Neural cell (in vitro differentiated cells): ENCODE data around the gene DLG5.

ENCODE experiments used
- CTCF ChIP-seq: fragments of 450-650 bp; IDR thresholded peaks from 2 replicates; pipeline ENCODE4 v1.5.1; 2014; ENCODE audit warnings: antibody characterized with exemption, mild to moderate bottlenecking, moderate library complexity; ENCODE audit not compliant: poor library complexity, severe bottlenecking
- MXI1 ChIP-seq: fragments of 450-650 bp; conservative IDR thresholded peaks from 2 replicates; pipeline ENCODE4 v1.6.1; 2014; ENCODE audit warnings: antibody characterized with exemption, mild to moderate bottlenecking; ENCODE audit not compliant: poor library complexity, severe bottlenecking
- POLR2AphosphoS5 ChIP-seq: IDR thresholded peaks from 2 replicates; pipeline ENCODE4 v1.6.1; 2012
- TAF1 ChIP-seq: IDR thresholded peaks from 2 replicates; pipeline ENCODE4 v1.6.1; 2012; ENCODE audit warnings: low read depth

- TF ChIP-seq CTCF, result no peak
- no peak for TF ChIP-seq POLR2AphosphoS5
- TF ChIP-seq MXI1, result no peak
- no peak for TF ChIP-seq TAF1
Observed at GRCh38 chr10:77809336-77809735, 117.2 kb downstream of the DLG5 start.
